Measurements from ENCODE around the gene TIGIT.

Gene TIGIT

DNA sequence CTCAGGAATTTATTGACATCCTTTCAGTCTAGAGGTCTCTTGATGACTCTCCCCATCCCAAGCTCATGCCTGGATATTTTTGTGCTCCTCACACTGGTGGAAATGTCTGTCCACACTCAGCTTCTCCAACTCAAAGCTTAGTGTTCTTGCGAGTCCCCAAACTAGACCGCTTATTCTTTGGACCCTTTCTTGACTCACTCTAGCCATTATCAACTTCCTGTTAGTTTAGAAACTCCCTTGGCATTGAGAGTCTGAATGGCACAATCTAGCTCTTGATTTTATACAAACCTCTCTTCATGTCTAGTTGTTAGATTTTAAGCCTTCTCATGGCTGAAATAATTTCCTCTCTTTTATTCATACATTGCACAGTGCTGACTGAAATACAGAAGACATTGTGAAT is 19.6 kb downstream of the TIGIT start:
- DNase-seq, result no peak

DNA sequence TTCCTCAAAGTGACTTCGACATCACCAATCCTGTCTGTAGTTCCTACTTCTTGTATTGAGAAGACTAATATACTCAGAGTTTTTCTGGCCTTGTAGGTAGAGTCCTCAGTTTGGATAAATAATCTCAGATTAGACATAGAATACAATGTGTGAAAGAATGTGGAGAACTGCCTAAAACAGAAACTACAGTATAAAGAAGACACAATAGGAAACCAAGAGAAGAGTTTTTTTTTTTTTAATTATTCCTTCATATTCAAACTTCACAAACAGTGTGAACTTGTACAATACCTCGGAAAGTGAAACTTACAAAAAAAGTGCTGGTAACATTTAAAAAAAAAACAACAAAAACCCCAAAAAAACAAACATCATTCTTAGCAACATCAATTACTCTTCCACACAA is 20.5 kb downstream of the TIGIT start:
- no peak for DNase-seq

DNA sequence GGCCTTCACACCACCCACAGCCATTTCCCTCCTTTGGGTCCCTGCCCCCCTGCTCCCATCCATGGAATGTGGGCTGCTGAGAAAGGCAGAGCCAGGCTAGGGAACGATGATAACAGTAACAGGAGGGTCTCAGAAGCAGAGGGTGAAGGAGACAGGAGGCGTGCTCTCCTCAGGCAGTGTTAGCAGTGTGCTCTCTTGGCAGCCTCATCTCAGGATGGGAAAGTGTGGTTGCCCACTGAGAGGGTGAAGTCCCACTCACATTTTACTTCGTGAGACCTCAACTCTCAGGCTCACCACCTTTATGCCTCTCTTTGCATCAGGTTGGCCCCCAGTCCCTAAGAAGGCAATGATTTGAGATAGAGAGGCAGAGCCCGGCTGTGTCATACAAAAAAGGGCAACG is 24.5 kb downstream of the TIGIT start:
- no peak for DNase-seq

DNA sequence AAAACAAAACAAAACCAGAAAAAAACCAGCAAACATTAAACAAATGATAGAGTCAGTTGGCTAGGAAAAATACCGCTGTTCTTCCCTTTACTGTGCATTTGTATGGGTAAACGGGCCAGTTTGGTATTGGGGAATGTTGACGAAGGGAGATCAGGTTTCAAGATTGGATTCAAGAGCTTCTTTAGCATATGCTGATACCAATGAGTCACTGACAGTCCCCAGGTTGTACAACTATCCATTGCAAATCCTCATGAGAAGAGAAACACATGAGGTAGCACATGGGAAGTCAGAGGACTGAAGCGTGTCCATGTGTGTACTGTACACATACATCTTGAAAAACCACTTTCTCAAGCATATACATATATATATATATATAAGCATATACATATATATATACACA is 25.6 kb downstream of the TIGIT start:
- DNase-seq, result no peak

DNA sequence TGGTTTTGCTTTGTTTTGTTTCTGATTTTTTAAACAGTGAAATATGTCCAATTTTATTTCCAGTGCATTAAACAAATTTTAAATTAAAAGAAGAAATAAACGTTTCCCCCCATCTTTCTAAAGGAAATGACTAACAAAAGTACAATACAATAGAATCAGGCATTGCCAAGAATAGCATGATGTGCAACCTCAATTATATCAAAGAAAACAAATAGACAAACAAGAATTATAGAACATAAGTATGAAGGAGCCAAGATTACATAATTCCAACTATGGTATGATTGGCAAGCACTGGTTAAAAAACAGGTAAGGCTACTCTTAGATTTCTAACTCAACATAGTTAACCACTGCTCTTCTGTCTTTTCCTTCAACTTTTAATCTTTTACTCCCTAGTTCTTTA is 26.4 kb downstream of the TIGIT start:
- DNase-seq, result no peak

DNA sequence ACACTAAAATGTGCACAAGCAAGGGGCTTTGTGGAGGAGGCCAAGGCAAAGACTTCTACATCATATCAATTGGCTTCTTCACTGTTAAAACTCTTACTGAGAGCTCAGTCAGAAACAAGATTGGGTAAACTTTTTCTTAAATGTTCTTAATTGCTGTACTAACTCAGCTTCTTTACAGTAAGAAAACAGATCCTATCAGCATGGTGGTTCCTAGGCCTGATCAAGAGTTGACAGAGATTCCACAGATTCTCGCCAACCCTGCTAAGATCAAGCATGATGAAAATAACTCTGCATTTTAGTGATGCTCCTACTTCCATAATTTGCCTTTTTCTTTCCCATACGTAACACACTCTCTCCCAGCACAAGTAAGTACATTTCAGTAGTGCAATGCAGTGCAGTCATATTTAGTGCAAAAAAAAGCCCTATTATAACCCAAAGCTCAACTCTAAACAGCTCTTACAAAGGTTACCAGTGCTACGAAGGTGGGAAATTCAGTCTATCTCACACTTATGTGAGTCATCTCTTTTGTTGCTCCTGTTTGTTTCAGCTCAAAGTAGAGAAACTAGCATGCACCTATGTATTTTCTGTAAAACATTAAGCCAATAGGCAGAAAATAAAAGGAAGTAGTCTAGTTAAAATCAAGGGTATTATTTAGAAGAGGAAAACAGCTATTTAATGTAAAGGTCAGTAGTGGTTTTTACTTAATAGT is 29.9 kb downstream of the TIGIT start:
- no peak for DNase-seq

DNA sequence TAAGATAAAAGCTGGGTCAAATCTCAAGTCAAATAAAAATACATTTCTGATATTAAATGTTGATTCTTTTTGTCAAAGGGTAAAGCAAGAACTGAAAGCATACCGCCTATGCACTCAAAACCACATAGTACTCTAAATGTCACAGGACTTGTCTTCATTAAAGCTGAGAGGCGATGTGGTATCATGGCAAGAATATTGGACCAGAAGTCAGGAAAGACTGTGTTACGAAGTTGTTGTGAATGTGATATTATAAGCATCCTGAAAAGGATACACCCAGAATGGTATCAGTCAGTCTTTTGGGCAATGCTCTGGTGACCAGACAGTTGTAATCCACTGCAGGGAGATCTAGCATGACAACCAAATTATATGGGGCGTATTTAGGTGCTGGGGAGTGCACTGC is 33.8 kb downstream of the TIGIT start:
- DNase-seq, result no peak

DNA sequence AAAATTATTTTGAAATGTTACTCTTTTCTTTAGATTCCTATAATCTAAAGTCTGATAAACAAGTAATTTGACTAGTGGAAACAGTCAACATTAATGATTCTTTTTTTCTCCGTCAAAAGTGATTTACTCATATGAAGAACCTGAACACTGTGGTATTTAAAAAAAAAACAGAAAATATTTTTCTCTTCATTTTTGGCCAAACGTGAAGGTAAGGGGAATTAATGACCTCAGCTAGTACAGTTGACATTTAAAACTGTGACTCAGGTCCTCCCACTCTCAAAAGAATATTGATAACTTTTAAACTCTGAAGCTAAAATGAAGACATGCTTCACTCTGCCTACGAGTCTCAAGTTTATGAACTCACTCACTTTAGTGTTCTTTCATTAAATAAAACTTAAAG is 34.5 kb downstream of the TIGIT start:
- DNase-seq, result no peak

DNA sequence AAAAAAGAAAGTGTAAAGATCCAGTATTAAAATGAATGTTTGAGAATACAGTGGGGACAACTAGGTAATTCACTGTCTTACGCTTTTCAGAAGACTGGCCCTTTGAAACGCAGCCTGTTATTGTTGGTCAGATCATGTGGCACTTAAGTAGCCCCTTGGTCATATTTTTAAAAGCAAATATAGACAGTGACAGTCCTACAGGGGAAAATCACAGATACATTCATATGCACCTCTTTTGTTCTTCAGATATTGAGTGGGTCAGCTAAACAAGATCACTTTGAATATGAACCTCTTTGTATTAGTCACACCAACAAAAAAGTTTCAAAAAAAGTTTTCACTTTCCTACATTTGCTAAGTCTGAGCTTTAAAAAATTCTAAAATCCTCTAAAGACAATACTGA is 36.0 kb downstream of the TIGIT start:
- no peak for DNase-seq

DNA sequence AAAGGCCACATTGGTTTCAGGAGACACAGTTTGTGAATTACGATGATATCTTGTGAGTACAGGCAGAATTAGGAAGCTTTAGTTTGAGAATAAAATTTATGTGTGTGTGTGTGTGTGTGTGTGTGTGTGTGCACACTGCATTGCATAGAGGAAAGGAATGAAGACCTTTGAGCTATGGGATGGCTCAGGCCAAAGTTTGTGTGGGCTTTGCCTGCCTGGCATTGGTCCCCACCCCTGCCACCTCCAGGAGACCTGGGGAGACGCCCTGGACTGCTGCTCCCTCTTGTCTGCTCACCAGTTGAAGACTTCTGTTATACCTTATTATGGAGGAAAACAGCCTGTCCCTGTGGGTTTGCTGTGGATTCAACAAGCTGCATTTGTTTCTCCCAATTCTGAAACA is 37.2 kb downstream of the TIGIT start:
- DNase-seq, result no peak

DNA sequence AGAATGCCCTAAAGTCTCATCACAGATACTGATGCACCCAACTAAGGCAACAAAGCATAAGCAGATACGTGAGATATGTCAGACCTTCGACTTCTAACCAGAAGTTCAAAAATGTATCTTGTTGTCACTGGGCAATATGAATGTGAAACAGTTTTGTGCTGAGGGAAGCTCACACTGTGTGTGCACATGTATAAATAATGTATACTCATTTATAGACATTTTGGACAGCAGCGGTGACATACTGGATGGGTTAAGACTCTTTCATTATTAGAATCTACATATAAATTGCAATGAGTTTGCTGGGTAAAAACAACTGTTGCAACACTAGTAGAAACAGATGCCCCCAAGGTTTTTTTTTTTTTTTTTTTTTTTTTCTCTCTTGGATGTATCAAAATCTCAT is 37.9 kb downstream of the TIGIT start:
- no peak for DNase-seq

DNA sequence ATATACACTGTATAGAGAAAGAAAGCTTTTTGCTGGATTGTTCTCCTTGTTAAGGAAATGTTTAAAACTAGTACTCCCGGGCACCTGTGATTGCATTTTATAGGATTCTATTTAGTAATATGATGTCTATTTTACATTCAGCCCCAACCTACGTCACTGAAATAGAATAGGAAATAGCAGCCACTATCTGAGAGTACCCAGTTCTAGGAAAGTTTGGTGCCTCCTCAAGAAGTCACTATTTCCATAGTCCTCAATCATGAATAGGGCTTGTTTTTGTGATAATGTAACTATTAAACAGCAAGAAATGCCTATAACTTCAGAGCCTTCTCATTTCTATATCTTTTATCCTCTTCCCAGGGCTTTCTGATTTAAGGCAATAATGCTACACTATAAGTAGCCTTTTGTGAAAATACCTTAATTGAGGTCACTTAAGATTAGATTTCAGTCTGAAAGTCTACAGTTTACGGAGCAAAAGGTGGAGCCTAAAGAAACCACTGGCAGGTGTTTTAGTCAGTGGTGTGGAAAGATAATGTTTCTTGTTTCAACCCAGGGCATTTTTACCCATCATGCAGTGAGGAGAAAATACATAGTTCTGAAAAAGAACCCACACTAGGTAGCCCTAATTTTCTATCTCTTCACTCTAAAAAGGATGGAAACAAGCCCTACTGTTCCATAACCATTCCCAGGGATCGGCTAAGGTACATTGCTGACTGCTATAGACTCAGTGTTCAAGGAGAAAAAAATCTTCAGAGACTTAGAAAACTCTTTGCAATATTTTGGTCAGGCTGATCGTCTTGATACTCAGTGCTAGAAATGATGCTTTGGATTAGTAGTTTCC is 38.7 kb downstream of the TIGIT start:
- DNase-seq, result peak; percentile 12 to 24

DNA sequence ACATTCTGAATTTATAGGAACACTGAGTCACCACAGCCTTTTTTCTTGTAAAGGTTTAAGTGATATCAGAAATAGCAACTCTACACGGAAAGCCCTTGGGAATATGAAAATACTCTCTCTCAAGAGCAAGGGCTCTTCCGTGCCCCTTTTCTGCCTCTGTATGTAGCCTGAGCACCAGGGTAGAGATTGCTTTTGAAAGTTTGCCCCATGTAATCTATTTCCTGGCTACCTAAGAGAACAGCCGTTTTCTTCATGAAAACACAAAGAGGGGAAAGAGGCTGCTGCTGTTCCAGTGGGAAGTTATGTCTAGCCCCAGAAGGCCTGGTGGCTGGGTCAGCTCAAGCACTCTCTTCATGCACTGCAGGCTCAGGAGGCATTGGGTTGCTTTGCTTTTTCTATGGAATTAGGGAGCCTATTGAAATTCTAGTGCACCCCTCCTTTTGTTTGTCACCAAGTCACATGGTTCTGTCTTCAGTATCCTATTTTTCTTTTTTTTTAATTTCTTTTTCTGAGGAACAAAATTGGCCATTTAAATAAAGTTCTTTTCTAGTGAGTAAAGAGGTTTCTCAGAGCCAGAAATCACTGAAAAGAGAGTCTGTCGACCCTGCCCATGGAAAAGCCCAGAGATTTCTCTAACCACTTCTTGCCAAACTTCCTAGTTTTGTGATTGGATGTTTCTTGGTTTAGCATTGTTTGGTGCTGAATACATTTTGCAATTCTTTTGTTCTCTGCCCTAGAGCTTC is 39.5 kb downstream of the TIGIT start:
- DNase-seq, result no peak

DNA sequence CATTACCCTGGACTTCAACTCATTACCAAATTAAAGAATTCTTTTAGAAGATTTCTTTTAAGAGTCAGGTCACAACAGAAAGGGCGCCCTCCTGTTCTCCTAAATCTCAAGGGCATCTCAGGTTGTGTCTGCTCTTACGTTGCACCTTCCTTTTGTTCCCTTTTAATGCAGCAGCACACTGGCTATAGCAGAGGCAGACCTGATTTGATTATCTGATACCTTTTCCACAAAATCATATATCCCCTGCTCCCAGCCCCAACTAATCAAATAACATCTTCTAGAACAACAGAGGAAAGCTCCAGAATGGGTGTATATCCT is 40.1 kb downstream of the TIGIT start:
- no peak for DNase-seq

DNA sequence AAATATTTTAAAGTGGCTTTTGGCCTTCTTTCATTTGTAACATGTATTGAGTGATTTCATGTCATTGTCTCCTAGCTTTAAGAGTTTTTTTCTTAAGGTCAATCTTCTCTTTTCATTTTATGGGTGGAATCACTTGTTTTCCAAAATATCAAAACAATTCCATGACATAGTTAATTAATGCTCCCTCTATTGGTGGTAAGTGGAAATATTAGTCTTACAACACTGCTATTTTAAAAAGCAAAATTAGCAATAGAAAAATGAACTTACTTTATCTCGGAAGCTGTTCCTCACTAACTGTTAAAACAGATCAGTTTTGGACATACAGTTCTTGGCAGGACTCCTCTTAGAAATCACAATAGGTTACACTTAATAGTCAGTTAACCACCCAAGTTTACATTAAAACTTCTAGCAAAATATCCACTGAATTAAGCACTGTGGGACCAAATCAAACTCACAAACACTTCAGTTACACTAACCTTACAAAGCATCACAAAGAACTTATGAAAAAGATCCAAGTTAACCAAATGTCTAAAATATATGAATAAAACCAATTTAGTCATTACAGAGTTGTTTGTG is 42.4 kb downstream of the TIGIT start:
- no peak for DNase-seq

DNA sequence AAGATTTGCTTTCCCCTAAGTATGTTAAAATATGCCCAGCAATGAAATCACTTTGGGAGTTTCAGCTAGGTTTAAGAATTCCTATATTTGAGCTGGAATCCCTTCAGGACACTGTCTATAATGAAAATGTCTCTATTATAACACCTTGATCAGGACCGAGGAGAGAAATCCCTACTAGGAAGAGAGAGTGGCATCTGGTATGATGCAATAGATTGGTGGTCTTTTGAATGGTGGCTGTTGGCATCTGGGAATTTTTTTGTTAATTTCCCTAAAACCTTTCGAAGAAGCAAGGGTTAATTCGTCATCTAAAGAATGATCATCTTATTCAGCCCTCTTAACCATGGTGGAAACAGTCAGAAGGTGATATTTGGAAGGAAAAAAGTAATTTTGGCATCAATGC is 43.0 kb downstream of the TIGIT start:
- DNase-seq, result no peak

DNA sequence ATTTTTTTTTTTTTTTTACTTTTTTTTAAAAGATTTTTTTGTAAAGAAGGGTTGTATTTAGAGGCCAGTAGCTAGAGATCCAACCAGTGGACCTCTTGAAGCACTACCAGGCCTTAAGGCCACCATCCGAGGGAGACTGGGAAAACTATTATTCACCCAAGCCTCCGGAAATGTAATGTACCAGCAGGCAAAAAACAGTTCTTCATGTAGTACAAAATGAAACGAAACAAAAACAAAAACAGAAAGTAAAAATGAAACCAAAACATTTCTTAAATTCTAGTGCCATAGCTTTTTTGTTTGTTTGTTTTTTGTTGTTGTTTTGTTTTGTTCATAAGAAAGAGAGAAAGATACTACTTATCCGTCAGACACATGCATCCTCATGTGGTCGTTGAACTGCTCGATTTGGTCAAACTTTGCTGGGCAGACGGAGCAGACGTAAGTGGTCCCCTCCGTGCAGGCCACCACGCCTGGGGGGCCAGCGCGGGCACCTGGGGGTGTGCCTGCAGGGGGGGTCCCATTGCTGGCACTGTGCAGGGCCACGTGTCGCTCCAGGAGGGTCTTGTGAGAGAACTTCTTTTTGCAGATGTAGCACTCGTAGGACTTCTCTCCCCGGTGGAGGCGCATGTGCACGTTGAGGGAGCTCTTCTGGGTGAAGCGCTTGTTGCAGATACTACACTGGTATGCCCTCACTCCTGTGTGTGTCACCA is 45.0 kb downstream of the TIGIT start:
- DNase-seq, result no peak

DNA sequence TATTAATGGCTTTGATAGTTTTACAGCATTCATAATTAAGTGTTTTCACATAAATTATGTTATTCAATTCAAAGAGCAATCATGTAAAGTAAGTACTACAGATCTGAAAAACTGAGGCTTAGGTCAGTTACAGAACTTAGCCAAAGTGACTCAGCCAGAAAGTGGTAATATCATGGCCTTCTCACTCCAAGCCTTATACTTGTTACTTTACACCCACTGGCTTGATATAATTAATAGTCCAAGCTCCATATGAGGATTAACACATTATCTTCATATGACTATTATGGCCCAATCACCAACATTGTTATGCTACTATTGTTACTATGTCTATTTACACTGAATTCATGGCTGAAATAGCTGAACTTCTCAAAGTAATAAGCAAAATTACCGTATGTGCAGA is 50.7 kb downstream of the TIGIT start:
- DNase-seq, result no peak

DNA sequence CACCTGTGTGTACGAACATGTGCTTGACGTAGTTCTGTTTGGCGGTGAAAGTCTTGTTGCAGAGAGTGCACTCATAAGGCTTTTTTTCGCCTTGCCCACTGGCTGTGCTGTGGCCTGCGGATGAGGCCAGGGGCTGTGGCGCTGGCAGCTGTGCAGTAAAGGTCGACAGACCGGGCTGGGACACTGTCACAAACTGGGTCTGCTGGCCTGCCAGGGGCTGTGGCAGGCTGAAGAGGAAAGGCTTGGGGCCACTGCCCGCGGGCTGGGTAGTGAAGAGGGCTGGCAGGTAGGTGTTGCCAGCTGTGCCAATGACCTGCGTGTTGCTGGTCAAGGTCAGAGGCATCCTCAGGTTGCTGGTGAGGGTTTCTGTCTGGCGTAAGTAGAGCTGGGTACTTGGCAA is 56.4 kb downstream of the TIGIT start:
- DNase-seq, result no peak

DNA sequence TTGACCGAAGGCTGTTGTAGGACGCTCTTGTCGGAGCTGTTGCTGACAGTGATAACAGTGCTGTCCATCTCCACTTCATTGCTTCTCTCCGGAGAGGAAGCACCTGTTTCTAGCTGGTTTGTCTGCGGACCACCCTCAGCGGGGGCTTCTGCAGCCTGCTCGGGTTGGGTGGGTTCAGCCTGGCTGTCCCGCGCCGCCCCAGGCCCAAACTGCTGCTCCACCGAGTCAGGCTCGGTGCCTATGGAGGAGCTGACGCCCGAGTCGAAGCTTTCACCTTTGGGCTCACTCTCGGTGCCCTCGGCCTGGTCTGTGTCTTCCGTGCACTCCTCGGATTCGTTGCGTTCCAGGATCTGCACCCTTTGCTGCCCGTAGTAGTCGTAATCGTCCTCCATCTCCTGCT is 56.9 kb downstream of the TIGIT start:
- no peak for DNase-seq

DNA sequence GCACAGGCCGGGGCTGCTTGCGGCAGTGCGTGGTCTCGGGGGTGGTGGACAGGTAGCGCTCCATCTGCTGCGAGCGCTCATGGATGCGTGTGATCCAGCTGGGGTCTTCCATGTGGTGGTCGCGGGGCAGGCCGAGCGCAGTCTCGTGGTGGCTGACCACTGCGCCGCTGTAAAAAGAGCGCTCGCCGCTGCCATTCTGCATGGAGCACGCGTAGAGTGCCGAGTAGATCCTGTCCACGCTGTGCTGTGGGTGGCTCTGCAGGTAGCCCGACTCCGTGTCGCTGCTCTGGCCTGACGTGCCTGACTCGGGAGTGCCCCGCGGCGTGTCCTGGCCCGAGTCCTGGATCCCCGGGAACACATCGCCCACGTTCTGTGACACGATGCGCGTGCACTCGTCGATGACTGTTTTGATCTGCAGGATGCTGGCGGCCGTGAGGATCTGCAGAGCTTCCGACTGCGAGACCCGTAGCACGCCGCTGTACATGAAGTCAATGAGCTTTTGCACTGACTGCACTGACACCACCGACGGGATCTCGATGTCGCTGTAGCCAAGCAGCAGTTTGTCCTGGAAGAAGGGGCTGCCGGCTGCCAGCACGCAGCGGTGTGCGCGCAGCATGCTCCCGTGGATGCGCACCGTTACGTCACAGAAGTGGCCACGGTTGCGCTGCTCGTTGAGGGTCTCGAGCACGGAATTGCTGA is 57.4 kb downstream of the TIGIT start:
- no peak for DNase-seq

DNA sequence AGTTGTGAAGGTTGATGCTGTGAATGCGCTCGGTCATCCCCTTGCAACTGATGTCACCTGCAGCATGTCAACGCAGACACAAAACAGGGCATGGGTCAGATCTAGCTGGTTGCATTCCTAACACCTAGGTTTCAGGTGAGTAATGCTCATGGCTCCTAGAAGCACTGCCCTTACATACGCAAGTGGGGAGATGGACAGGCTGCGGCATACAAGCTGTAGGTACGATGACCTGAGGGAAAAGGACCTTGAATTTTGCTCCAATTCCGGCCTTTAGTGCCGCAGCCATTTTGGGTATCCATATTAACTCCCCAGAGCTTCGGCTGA is 58.0 kb downstream of the TIGIT start:
- DNase-seq, result no peak

DNA sequence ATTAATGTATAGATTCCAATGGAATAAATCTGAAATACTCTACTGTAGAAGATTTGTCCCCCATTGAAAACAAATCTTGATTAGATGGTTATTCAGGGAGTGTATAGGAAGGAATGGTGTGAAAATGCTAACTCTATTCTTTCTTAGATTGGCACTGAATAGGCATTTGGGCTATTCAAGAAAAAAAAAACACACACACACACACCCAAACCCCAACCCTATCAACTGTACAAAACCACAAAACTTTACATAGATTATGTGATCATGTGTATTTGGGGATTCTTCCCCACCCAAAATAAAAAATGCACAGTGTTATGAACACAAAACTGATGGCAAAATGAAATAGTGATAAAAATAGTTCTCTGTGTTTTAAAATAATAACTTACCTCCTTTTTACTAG is 61.8 kb downstream of the TIGIT start:
- no peak for DNase-seq

Data from NCI-H187 (cell line).